ENCODE data around the gene BHLHE40. TPM values are rescaled to one million over a fixed set of nuclear protein-coding genes. Genes with fewer than 3 reads are reported as not detected.
"Not testable (repeated sequence)": the region's sequence is repeated elsewhere in the genome, so short reads cannot be mapped to it uniquely, and the experiment has no call there.

Gene BHLHE40
- polyA plus RNA-seq, 1 of the 3 experiments (the other 2 are of a cell fraction): 62.2 TPM

GRCh38 chr3:4957978-4958377 is 21.3 kb upstream of the BHLHE40 start:
- H3K4me1 ChIP-seq (ENCODE audit: control insufficient read depth in 1 of 2, insufficient read depth in 2 of 2, low read depth in 1 of 2, low read length in 1 of 2): no peaks in the 10 kb centered on the region; a peak in 1 of 4 replicates
- H3F3A ChIP-seq (replicated peaks; ENCODE audit: insufficient read depth): peaks cover 4% of the 10 kb centered on the region
- no peak overlapping the region for H2AFZ ChIP-seq (ENCODE audit: low read depth)
- DNase-seq: no peak
- H3K36me3 ChIP-seq (replicated peaks in 1 of 2; ENCODE audit: control insufficient read depth in 1 of 2, insufficient read depth in 2 of 2, low read length in 1 of 2): no peaks in the 10 kb centered on the region
- H3K9me3 ChIP-seq: peaks cover 5% of the 10 kb centered on the region; the same call in 1 of the 2 replicates
- H3K9me2 ChIP-seq: no peaks in the 10 kb centered on the region
- H3K4me3 ChIP-seq (ENCODE audit: low read depth in 2 of 2, low read length in 1 of 2): no peak overlapping the region
- ChIA-PET POLR2A (no interaction called here), CTCF (interaction anchor here (0.7 to 1.5 kb wide), 3 partner anchors 18 to 659 kb away, joined by 3 to 7 read pairs (median 3); no protein-coding TSS in a partner anchor)
- no peak overlapping the region for H3K9ac ChIP-seq
- H3K27me3 ChIP-seq (ENCODE audit: insufficient read depth): no peaks in the 10 kb centered on the region
- H4K20me1 ChIP-seq (ENCODE audit: insufficient read depth): no peaks in the 10 kb centered on the region
- H3K4me2 ChIP-seq: no peak overlapping the region
- no peak overlapping the region for H3K27ac ChIP-seq (ENCODE audit: low read depth in 2 of 2, low read length in 1 of 2)
- TF ChIP-seq NFIC (IDR thresholded peaks at IDR 0.05; ENCODE audit: borderline replicate concordance) (no peak), SMC3 (IDR thresholded peaks at IDR 0.05; ENCODE audit: low read depth, low read length) (no peak), EP300 (IDR thresholded peaks at IDR 0.05; ENCODE audit: borderline replicate concordance in 1 of 2, low read depth in 1 of 2, low read length in 1 of 2) (no peak), MXI1 (IDR thresholded peaks at IDR 0.05; ENCODE audit: low read depth, low read length) (no peak), RAD21 (IDR thresholded peaks at IDR 0.05; ENCODE audit: low read length) (no peak), YY1 (IDR thresholded peaks at IDR 0.05; ENCODE audit: low read depth) (no peak), GATA2 (CRISPR knock-in tag; IDR thresholded peaks at IDR 0.05) (no peak), FOXM1 (IDR thresholded peaks at IDR 0.05; ENCODE audit: low read depth) (no peak), RFX5 (IDR thresholded peaks at IDR 0.05; ENCODE audit: low read length) (no peak)
- H3K79me2 ChIP-seq (ENCODE audit: insufficient read depth): no peaks in the 10 kb centered on the region
- WGBS (ENCODE audit: low lambda C conversion rate): 39% methylated on average over 3 of the region's 3 CpGs

DNA sequence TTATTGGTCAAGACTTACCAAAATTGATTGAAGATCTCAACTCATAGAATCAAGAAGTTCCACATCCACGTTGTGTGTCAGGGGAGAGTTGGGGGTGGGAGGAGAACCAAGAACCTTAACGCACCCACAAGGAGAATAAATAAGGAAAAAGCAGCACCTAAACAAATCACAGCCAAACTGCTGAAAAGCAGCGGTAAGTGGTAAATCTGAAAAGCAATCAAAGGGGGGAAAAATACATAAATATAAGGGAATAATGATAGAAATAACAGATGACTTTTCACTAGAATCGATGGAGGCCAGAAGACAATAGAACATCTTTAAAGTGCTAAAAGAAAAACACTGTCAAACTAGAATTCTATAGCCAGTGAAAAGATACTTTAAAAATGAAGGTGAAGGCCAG is 20.1 kb upstream of the BHLHE40 start:
- POLR2A ChIA-PET: no interaction called here

GRCh38 chr3:4961865-4962264 is 17.4 kb upstream of the BHLHE40 start:
- CTCF ChIA-PET: interaction anchor here (1.4 kb wide), 1 partner anchor 18 kb away, joined by 4 read pairs; the partner anchor contains the start of gene BHLHE40
- 80% methylated on average over 2 of the region's 2 CpGs for WGBS (ENCODE audit: low lambda C conversion rate)
- not testable (repeated sequence) for H4K20me1 ChIP-seq (ENCODE audit: insufficient read depth)

More for the DNA sequence above, 20.1 kb upstream of the BHLHE40 start:
- Histone ChIP-seq H3K36me3 (replicated peaks in 1 of 2; ENCODE audit: control insufficient read depth in 1 of 2, insufficient read depth in 2 of 2, low read length in 1 of 2) (no peaks in the 10 kb centered on the region), H3K9ac (no peak overlapping the region), H3K9me3 (peaks cover 5% of the 10 kb centered on the region; the same call in 1 of the 2 replicates), H3K27ac (ENCODE audit: low read depth in 2 of 2, low read length in 1 of 2) (no peak overlapping the region), H2AFZ (ENCODE audit: low read depth) (no peak overlapping the region), H4K20me1 (ENCODE audit: insufficient read depth) (no peaks in the 10 kb centered on the region), H3K27me3 (ENCODE audit: insufficient read depth) (no peaks in the 10 kb centered on the region), H3F3A (replicated peaks; ENCODE audit: insufficient read depth) (peaks cover 4% of the 10 kb centered on the region), H3K9me2 (no peaks in the 10 kb centered on the region), H3K4me1 (ENCODE audit: control insufficient read depth in 1 of 2, insufficient read depth in 2 of 2, low read depth in 1 of 2, low read length in 1 of 2) (no peaks in the 10 kb centered on the region; a peak in 1 of 4 replicates), H3K79me2 (ENCODE audit: insufficient read depth) (no peaks in the 10 kb centered on the region), H3K4me3 (ENCODE audit: low read depth in 2 of 2, low read length in 1 of 2) (no peak overlapping the region), H3K4me2 (no peak overlapping the region)
- DNase-seq: no peak
- TF ChIP-seq MXI1 (IDR thresholded peaks at IDR 0.05; ENCODE audit: low read depth, low read length) (no peak), GABPA (IDR thresholded peaks at IDR 0.05; ENCODE audit: low read depth) (no peak), FOXJ3 (CRISPR knock-in tag; IDR thresholded peaks at IDR 0.05) (no peak), POLR2AphosphoS5 (IDR thresholded peaks at IDR 0.05; ENCODE audit: low read depth, low read length) (no peak), GATA2 (CRISPR knock-in tag; IDR thresholded peaks at IDR 0.05) (no peak), CTCF (IDR thresholded peaks at IDR 0.05) (no peak), TEAD4 (IDR thresholded peaks at IDR 0.05; ENCODE audit: borderline replicate concordance, insufficient read depth) (no peak), RAD21 (IDR thresholded peaks at IDR 0.05; ENCODE audit: low read length) (no peak)
- 43% methylated on average over 4 of the region's 4 CpGs for WGBS (ENCODE audit: low lambda C conversion rate)
- CTCF ChIA-PET: no interaction called here

More at GRCh38 chr3:4961865-4962264, 17.4 kb upstream of the BHLHE40 start:
- H3K9ac ChIP-seq; DNase-seq; H3K4me3 ChIP-seq (ENCODE audit: low read depth in 2 of 2, low read length in 1 of 2); H3K4me2 ChIP-seq; H3K9me3 ChIP-seq; H3K27ac ChIP-seq (ENCODE audit: low read depth in 2 of 2, low read length in 1 of 2); H3F3A ChIP-seq (replicated peaks; ENCODE audit: insufficient read depth); H3K79me2 ChIP-seq (ENCODE audit: insufficient read depth); H3K4me1 ChIP-seq (ENCODE audit: control insufficient read depth in 1 of 2, insufficient read depth in 2 of 2, low read depth in 1 of 2, low read length in 1 of 2); H3K27me3 ChIP-seq (ENCODE audit: insufficient read depth); H3K9me2 ChIP-seq; POLR2A ChIA-PET; H3K36me3 ChIP-seq (replicated peaks in 1 of 2; ENCODE audit: control insufficient read depth in 1 of 2, insufficient read depth in 2 of 2, low read length in 1 of 2); H2AFZ ChIP-seq (ENCODE audit: low read depth): not testable (repeated sequence)
